Measurements from ENCODE around the gene FNDC3B.

The FNDC3B gene

DNA sequence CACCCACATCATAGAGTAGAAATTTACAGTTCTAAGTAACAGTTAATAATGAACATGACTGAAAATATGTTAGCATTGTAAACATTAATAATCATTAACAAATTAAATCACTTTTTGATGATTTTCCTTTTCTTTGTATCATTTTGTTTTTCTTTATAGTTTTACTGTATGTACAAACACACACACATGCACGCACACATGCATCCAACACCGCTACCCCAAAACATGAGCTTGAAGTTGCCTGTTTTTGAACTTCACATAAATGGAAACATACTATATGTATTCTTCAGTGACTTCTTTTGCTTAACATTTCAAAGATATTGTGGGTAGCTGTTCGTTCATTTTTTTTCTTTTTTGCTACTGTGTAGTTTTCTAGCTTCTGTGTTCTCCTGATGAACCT, 123.9 kb downstream of the FNDC3B start:
- in situ Hi-C loops (cut with MboI; ENCODE audit: low sequenced_read_pairs): no loop called here

DNA sequence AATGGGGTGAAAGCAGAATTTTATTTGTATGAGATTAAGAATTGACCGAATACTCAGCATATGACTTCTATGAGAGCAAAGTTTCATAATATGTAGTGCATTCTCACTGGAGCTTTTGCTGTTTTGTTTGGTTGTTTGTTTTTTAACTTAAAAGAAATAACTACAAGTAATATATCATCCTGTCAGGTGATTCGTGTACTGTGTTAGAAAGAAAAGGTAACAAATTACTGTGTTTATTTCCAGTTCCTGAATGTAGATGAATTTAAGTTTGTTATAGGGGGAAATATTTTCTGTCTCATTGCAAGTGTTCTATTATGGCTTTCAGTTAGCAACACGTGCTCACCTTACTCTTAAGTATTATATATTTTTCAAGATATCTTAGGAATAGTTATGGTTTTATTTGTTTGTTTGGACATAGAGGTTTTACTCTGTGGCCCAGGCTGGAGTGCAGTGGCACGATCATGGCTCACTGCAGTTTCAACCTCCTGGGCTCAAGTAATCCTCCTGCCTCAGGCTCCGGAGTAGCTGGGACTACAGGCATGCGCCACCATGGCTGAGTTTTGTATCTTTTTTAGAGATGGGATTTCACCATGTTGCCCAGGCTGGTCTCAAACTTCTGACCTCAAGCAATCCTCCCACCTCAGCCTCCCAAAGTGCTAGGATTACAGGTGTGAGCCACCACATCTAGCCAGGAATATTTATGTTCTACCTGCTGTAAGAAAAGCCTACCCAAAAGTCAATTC, 125.4 kb downstream of the FNDC3B start:
- in situ Hi-C loops (cut with MboI; ENCODE audit: low sequenced_read_pairs): no loop called here

GRCh38 chr3:172166261-172166660, 126.9 kb downstream of the FNDC3B start:
- in situ Hi-C loops (cut with MboI; ENCODE audit: low sequenced_read_pairs): no loop called here

- in situ Hi-C loops (cut with MboI; ENCODE audit: low sequenced_read_pairs): no loop called here
Measured at GRCh38 chr3:172166890-172167289, 127.5 kb downstream of the FNDC3B start.

DNA sequence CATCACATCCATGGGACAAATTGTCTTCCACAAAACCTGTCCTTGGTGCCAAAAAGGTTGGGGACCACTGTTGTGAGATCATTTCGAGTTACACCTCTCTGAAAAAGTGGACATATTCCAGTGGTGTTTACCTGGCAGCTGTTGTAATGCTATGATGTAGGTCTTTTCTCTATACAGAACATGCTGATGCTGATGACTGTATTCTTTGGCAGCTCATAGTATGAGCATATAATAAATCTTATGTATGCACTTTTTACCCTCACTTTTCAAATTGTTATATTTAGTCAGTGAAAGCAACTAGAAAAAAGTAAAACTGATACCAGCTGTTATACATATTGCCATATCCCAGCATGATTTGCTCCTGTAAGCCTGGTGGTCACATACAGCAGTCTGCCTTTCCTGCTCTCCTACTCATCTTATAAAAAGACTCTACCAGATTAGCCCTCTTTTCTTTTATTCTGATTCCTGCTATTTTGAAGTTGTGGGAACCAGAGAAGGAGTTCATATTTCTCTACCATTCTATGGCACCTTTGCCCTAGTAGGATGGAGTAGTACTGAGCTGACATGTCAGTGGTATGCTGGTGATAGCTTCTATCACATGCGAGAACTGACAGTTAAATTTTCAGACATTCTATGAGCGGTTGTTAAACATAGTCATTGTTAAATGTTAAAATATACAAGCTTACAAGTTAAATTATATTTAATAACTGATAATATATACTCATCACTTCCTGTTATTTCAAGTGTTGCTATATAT, 128.7 kb downstream of the FNDC3B start:
- in situ Hi-C loops (cut with MboI; ENCODE audit: low sequenced_read_pairs): no loop called here

DNA sequence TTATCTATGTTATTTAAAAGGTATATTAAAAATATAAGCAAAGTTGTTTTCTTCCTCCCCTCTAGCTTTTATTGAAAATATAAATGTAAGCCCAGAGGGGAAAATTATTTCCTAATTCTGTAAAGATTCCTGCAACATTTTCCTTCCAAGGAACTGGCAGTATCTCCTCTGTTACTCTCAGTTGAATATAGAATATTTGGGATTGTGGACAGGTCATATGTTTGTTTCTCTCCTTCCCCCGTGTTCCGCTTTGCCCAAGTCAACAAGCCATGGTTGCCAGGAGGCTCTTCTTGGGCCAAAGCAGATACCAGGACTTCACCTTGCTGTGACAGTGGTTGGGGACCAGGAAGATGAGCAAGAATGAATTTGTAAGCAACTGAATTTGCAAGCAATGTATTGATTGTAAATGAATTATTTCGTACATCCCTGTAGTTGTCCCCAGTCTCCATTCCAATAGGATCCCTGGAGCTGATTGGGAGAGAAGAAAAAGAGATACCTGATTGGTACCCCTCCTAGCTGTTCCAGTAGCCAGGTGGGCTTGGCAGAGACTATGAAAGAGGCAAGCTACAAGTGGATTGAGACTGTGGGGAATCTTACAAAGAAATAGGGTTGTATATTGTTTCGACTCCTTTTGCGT, 130.8 kb downstream of the FNDC3B start:
- in situ Hi-C loops (cut with MboI; ENCODE audit: low sequenced_read_pairs): no loop called here

- in situ Hi-C loops (cut with MboI; ENCODE audit: low sequenced_read_pairs): no loop called here
Measured at GRCh38 chr3:172170841-172171240, 131.5 kb downstream of the FNDC3B start.

- in situ Hi-C loops (cut with MboI; ENCODE audit: low sequenced_read_pairs): no loop called here
Measured at GRCh38 chr3:172171396-172172075, 132.2 kb downstream of the FNDC3B start.

DNA sequence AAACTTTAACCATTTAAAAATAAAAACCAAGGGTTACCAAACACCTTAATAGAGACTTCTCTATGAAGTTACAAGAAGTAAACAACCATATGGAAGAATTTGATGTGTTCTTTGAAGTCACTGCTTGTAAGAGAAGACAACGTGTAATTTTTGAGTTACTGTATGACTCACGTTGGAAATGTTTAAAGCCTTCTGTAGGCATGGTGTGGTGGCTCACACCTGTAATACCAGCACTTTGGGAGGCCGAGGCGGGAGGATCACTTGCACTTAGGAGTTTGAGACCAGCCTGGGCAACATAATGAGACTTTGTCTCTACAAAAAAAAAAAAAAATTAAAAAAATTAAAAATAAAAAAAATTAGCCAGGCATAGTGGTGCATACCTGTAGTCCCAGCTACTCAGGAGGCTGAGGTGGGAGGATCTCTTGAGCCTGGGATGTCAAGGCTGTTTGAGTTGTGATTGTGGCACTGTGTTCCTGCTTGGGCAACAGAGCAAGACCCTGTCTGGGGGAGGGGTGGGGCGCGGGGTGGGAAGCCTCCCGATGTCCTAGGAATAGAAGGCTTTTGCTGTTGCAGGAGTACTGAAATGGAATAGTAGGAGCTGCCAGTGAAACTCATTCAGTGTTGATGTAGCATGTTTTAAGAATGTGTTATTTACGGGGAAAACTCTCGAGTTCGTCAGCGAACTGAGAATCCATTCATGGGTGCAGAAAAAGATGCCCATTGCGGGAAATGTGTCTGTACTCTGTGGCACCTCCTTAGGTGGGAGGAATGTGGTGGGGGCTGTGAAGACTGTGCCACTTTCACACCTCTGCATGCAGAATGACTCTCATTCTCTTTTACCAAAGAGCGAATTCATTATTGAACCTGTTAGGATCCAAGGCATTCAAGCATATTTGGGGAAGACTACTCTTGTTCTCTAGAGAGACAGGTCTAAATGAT, 134.2 kb downstream of the FNDC3B start:
- in situ Hi-C loops (cut with MboI; ENCODE audit: low sequenced_read_pairs): no loop called here

DNA sequence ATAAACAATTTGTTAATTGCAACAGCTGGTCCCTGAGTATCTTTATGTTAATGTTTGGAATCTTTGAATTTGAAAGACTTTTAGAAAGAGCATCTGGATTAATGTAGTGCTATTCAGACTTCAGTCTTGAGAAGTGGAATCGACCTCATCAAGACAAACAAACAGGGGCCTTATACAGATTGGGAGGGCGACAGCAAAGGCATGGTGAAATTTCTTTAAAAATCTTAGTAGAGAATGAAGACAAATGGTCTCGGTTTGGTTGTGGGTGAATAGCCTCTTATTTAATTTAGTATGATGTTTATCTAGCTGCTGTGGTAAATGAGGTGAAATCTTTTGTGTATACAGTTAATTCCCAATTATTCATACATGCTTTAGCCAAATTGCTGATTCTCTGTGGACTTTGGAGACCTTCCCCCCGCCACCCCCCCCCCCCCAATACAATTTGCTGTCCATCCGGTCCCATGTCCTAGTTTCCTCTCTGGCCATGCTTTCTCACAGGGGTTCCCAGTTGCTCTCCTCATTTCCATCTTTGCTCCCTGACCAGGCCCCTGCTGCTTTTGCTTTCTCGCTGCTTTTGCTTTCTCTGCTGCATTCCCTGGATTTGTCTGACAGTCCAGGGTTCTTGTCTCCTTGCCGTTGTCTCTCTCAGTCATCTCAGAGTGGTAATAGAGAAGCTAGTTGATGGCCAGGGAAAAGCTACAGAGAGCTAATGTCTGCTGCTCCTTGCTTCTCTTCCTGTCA, 135.3 kb downstream of the FNDC3B start:
- in situ Hi-C loops (cut with MboI; ENCODE audit: low sequenced_read_pairs): no loop called here

- in situ Hi-C loops (cut with MboI; ENCODE audit: low sequenced_read_pairs): no loop called here
Measured at GRCh38 chr3:172175254-172175599, 135.8 kb downstream of the FNDC3B start.

DNA sequence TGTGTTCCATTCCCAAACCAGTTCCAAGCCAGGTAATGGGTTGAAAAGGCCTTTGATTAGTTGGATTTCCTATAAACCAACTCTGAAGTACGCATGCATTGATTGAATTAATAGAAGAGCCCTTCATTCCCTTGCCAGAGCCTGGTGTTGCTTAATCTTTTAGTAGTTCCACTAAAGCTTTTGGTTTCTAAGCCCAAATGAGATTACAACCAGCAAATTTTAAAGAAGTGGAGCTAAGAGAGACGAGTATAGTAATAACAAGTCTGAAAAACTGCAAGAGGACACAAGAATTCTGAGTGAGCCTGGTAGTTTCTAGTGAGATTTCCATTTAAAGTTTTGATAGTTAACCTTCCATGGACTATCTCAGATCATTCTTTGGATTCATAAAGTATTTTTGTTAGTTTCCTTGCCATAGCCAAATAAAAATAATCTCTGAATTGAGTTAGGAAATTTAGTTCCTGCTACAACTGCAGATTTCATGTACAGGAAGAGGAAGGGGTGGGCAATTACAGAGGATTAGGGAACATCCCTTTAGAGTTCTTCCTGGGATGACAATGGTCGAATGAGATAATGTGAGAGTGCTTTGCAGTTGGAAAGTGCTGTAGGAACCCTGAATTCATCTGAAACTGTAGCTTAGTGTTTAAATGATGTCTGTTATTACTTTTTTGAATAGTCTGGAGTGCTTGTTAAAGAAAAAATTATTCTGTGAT, 136.8 kb downstream of the FNDC3B start:
- in situ Hi-C loops (cut with MboI; ENCODE audit: low sequenced_read_pairs): no loop called here

DNA sequence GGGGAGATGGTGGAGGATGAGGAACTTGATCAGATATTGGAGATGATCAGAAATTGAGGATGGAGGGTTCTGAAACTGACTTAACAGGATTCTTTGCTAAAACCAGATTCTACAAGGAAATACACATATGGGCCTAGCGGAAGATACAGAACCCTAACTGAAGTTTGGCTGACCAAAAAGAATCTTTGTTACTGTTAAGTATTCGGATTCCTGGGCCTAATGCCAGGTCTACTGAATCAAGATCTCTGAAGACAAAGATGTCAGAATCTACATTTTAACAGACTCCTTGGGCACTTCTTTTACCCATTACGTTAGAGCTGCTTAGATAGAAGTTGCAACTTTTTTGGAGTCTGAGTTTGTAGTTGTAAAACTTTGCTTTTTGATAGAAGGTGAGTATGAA, 137.7 kb downstream of the FNDC3B start:
- in situ Hi-C loops (cut with MboI; ENCODE audit: low sequenced_read_pairs): no loop called here

- in situ Hi-C loops (cut with MboI; ENCODE audit: low sequenced_read_pairs): no loop called here
Measured at GRCh38 chr3:172177803-172178316, 138.5 kb downstream of the FNDC3B start.

DNA sequence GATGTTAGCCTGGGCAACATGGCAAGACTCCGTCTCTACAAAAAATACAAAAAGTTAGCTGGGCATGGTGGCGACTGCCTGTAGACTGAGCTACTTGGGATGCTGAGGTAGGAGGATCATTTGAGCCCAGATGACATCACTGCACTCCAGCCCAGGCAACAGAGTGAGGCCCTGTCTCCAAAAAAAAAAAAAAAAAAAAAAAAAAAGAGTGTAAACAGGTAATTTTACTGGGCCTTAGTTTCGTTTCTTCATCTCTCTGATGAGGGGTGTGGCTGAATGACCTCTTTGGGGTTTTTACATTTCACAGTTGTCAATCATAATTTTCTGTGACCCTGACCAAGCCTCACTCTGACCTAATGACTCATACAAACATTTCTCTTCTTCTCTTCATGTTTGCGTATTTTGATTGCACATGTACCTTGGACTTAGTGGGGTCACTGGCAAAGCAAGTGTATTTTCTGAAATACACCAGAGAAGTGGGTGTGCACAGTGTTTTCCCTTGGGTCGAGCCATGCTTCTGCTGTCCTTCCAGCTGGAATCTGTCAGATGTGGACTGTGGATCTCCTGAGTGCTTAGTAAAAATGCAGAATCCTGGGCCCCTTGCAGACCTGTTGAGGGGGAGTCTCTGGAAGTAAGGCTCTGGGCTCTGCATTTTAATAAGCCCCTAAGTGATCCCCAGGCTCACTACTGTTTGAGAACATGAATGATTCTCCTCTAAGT, 140.5 kb downstream of the FNDC3B start:
- in situ Hi-C loops (cut with MboI; ENCODE audit: low sequenced_read_pairs): no loop called here

DNA sequence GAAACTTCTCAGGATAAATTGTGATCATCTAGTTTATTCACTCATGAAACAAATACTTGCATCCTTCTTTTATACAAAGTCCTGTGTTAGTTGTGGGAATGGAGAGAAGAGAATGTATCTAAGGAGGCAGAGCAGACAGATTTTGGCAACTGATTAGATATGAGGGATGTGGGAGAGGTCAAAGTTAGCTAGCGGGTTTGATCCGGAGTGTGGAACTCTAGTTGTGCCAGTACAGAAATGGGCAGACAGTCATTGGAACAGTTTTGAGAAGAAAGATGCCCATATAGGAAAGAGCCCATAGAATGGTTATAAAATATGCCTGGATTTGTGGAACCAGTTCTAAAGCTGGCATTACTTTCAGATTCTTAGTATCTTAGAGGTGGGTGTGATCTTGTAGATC, 141.1 kb downstream of the FNDC3B start:
- in situ Hi-C loops (cut with MboI; ENCODE audit: low sequenced_read_pairs): no loop called here

- in situ Hi-C loops (cut with MboI; ENCODE audit: low sequenced_read_pairs): no loop called here
Measured at GRCh38 chr3:172181932-172182586, 142.7 kb downstream of the FNDC3B start.

- in situ Hi-C loops (cut with MboI; ENCODE audit: low sequenced_read_pairs): no loop called here
Measured at GRCh38 chr3:172182797-172183196, 143.4 kb downstream of the FNDC3B start.

Measured in HL-60/S4 treated with phorbol 12-myristate 13-acetate at 8.2 ng/mL for 4 days and 3 days (cell line).